GM19328 (cell line): ENCODE results near the gene ZNF365.
"Not testable (repeated sequence)": the region's sequence is repeated elsewhere in the genome, so short reads cannot be mapped to it uniquely, and the experiment has no call there.

ENCODE experiments used
- ATAC-seq: cut with Tn5 transposase; IDR thresholded peaks from one replicate; pipeline ENCODE4 v1.9.1; 2021; ENCODE audit warnings: mild to moderate bottlenecking, moderate library complexity; ENCODE audit not compliant: unreplicated experiment

ZNF365 gene

DNA sequence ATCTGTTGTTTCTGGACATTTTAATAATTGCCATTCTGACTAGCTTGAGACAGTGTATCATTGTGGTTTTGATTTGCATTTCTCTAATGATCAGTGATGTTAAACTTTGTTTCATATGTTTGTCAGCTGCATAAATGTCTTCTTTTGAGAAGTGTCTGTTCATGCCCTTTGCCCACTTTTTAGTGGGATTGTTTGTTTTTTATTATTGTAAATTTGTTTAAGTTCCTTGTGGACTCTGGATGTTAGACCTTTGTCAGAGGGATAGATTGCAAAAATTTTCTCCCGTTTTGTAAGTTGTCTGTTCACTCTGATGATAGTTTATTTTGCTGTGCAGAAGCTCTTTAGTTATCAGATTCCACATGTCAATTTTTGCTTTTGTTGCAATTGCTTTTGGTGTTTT lies 36.8 kb downstream of the ZNF365 start:
- not testable (repeated sequence) for ATAC-seq

DNA sequence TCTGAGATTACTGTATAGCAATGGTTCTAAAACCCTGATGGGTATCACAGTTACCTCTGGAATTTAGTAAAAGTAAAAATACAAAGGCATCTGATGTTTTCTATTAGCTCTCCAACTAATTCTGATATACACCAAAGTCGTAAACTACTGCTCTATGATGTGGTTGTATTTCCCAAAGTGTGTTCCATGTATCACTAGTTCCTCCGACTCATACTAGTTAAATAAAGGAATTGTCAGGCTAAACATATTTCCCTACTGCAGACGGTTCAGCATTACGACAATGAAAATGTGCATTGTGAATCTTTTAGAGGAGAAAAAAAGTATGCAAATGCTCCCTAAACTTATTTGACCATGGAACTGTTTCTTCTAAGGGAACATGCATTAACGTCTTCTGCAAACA lies 38.9 kb downstream of the ZNF365 start:
- ATAC-seq = no peak

DNA sequence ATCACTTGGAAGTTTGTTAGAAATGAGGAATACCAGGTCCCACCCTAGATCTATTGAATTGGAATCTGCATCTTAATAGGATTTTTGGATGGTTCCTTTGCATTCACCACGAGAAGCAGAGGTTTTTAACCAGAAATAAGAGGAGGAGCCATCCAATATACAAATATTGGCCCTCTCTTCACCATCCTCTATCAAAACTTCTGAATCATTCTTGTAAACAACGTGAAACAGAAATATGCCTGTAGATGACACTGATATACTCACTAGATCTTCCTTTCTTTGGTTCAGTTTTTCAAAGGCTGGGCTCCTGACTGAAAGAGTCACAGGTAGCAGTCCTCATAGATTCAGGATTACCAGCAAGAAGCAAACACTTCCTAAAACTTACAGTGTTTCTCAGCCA lies 39.5 kb downstream of the ZNF365 start:
- ATAC-seq = no peak

DNA sequence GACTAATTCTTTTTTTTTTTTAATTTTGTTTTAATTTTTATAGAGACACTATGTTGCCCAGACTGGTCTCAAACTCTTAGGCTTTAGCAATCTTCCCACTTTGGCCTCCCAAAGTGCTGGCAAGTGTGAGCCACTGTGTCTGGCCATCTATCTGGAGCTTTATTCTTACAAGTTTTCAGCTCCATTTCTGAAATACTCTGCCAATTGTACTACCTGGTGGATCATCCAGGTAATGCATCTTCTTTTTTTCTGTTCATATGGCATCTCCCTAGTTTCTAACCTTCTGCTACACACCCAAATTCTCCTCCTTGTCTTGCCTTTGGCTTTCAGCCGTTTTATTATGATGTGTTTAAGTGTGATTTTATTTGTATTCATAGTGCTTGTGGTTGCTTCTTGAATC lies 40.2 kb downstream of the ZNF365 start:
- no peak for ATAC-seq

DNA sequence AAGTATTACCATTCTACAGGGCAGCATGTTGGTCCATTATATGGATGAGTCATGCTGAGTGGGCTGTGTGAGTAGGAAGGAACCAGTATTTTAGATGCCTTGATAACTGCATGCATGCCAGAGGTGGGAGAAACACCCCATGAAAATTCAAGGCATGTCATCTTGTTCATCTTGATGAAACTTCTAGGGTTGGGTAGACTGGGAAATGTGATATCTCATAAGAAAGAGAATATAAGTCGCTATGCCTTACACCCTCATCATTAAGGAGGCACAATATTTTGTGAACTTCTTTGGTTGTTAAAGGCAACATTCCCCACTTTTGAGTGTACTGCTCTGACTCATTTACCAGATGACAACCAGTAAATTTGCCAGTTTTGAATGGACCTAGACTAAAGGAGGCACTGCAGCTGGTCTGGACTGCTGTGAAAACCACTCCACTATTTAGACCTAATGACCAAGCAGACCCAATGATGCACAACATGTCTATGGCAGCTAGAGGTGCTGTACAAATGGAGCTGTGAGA lies 48.0 kb downstream of the ZNF365 start:
- ATAC-seq = no peak

DNA sequence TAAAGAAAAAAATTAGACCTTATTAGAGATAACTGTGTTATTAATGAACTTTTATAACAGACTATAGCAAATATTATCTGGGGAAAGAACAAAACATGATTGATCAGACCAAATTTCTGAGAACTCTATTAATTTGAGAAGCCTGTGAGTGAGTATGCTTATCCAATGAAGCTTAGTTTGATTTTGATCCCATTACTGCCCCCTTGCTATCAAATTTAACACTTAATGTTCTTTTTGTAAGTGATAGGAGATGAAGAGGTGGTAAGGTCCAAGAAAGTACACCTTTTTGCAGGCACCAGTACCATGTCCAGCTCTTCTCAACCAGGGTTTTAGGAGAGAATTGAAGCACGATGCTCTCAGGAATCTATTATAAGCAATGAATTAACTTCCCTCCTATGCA lies 49.9 kb downstream of the ZNF365 start:
- ATAC-seq = no peak

DNA sequence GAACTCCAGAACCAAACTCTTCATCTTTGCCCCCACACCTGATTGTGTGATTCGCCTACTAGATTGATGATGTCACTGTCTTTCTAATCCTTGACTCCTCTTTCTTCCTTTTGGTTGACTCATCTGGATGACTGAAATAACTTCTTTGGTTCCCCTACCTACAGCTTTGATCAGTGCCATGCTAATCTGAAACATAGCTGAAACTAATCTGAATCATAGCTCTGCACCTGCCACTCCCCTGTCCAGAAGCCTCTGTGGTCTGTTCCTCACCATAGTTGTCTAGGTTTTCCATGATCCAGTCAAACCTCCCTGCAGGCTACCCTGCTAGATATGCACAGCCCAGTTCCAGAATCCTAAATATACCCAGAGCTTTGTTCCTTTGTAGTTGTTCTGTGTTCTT lies 51.9 kb downstream of the ZNF365 start:
- ATAC-seq = no peak

DNA sequence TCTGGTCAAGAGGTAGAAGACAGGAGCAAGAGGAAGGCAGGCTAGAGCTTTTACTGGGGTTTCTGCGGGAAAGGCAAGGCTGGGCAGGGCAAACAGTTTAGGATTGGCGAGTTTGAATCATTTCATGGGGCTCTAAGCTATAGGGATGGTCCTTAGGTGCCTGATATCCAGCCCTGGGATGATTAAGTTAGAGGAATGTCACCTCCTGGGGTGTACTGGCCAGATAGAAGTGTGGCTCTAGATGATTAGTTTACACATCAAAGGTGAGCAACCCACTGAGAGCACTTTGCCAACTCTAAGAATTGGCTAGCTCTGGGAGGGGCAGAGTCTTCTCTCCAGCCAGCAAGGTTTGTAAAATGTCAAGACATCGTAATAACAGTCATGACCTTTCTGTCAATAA lies 52.4 kb downstream of the ZNF365 start:
- no peak for ATAC-seq

DNA sequence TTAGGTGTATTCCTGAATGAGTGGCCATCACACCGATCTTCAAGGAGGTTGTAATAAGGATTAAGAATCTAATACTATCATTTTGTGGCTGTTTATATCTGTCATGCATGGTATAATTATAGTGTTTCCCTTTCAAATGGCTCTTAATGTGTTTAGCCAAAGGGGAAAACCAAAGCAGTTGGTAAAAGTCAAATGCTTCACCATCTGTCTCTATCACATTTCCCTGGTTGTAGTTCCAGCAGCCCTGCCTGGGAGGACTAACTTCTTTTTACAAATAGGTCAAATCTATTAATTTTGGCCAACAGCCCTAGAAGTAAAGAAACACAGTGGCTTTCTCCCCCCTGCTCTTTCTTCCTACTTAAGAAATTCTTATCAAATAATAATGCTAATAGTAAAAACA lies 56.7 kb downstream of the ZNF365 start:
- ATAC-seq = no peak

DNA sequence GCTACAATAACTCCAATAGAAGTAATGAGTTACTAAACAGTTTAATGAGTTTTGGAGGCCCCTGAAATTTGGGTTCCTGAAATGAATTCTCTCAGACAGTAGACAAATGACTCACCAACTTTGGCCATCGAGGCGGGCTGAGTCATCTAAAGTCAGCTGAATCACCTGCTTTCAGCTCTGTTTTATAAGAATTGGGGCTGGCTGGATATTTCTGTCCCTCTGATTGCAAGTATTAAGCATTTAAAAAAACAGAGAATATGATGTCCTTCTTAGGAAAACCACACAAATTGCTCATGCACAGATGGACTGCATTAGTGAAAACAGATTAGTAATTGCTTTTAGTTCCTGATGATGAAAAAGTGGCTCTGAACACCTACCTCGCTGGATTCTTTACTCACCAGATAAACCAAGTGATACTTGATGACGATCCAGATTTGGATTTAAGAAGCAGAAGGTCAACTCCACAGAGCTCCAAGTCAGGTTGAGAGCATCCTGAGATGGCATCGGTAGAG lies 59.1 kb downstream of the ZNF365 start:
- no peak for ATAC-seq

DNA sequence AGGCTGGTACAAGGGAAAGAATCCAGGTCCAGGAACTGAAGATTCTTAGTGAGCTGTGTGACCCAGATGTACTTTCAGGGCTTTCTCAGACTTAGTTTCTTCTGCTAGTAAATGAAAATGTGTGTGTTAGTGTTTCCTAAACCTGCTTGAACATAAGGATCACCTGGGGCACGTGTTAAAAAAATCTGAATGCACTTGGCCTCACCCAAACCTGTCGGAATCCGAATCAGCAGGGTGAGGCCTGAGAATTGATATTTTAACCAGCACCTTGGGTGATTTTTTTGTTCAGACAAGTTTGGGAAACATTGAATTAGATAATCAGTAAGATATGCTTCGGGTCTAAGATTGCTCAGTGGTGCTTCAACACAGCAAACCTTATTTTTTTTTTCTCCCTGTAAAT lies 59.7 kb downstream of the ZNF365 start:
- no peak for ATAC-seq

DNA sequence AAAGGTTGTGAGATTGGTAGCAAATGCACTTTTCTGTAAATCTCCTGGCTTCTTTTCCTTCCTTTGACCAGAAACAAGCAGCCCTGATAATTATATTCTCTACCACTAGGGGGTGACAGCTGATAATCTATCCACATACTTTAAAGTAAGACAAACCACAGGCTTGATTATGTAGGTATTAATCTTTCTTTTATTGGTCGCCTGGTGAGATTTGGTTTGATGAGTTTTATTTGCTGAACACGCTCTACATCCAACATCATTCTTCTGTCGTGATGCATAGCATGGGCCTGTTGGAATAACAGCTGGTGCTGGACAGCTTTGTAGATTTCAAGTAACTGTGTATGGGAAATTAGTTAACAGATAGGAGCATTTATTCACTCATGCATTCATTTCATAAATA lies 63.5 kb downstream of the ZNF365 start:
- peak; percentile 50 for ATAC-seq

DNA sequence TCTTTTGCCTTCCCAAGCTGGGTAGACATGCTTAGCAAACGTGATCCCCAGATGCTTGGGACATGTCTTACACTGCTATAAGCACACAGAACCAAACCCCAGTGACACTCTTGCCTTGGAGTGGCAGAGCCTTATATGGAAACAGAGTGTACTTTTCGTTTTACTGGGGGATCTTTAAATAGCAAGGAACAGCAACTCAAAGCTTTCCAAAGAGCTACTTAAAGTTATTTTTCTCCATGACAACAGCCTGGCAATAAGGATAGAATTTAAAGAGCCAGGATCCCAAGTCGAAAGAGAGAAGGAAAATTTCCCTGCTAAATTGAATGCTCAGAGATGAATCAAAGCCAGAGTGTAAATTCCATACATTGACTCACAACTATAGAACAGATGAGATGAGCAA lies 67.8 kb downstream of the ZNF365 start:
- ATAC-seq = no peak

DNA sequence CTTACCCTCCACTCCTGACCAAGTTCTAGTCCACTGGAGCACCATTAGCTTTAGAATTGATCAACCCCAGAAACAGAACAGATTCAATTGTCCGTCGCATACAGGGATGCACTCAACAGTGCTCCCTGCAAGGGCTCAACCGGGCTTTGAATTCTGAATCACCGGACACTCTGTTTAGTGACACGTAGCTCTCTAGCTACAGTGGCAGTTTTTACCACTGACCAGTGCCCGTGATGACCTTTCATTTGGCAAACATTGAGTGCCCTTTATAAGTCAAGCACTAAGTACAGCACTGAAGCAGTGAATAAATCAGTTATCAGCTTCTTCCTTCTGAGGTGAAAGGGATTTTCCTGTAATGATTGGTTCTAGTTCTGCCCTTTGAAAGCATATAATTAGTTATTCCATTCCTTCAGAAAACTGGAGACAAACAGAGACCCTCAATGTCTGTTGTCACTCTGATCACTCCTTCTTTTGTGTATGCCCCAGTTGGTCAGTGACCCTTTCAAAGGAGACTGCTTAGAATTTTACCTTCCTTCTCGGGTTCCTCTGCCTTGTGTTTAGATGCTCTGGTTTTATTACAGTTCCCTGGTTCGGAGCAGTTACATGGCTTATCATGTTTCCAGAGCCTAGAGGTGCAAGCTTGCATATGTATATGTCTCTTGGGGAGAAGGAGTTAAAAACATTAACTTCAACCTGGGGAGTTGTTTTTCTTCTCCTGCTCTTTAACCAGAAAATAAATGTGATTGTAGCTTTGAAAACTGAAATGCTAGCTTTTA lies 68.9 kb downstream of the ZNF365 start:
- no peak for ATAC-seq

DNA sequence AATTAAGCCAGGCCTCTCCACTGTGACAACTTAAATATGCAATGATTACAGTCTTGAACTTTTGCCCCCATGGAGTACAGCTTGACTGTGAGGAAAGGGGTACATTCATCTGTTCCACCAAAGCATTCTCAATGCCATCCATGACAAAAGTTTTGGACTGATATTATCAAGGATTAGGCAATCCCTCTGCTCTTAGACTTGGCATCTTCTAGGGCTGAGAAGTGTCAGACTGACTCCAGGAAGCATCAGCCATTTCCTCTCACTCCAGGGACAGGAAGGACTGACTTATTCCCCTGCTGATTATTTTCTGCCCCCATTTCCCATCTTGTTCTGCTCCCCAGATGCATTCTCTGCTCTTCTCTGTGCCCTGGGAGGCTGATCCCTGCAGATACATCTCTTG lies 69.7 kb downstream of the ZNF365 start:
- ATAC-seq = no peak

DNA sequence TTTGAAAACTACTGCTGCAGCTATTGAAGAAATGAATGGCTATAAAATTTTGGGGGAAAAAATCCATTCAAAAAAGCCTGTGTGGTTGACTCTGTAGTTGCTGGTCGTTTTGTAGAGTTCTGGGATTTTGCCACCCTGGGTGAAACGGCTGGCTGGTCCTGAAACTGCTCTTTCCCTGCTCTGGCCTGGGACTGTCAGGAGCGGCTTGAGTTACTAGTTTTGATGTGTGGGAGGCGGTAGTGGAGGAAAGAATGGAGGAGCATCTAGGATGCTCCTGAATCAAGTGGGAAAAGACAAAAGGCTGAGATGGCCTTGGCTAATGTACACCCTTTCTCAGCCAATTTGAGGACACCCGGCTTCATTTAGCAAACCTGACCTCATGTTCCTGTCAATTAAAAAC lies 72.5 kb downstream of the ZNF365 start:
- ATAC-seq = no peak

DNA sequence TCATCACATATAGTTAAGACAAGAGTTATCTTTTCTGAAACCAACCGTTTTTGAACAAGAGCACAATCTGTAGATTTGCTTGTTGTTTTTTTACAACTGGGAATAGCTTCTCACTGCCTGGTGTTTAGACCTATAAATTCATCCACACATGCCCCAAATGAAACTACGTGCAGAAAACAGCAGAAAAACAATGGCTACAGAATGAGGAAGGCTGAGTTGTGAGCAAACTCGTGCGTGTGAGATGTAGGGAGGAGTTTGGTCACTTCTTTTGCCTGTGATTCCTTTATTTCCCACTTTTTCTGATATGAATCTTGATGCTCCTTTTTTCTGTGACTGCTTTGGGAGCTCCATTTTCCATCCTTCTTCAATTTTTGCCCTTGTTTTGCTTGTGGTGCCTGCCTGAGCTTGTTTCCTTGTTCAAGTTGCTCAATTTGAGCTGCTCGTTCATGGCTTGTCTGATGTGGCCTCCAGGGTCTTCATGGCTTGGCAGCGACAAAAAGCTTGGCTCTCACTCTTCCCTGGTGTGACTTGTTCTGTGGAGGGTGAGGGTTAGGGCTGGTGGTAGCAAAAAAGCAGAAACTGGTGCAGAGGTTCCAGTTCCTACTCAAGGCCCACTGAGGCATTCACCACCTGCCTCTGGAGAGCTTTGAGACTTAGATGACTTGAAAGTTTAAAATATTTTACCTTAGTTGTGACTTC lies 76.9 kb downstream of the ZNF365 start:
- no peak for ATAC-seq

DNA sequence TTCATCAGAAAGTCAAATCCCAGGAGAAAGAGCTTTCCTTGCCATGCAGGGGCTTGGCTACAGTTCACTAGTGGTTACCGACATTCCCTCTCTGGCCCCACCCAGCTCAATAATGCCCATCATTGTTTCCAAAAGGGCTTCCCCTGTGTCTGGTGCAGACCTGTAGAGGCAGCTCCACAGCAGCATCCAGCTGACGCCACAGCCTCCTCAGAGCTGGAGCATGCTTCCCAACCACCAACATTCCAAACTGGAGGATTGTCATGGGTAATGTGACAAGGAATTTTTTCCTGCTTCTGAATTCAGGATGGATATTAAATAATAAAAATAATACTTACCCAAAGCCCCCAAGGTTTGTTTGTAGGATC lies 77.4 kb downstream of the ZNF365 start:
- ATAC-seq = no peak
